Neural cell (in vitro differentiated cells): Measurements from ENCODE around the gene MSL2.
A peak's percentile ranks its signal among the peaks of the same experiment; 100 is the strongest.

Source experiments
- CTCF ChIP-seq: fragments of 450-650 bp; IDR thresholded peaks from 2 replicates; pipeline ENCODE4 v1.5.1; 2014; ENCODE audit warnings: antibody characterized with exemption, mild to moderate bottlenecking, moderate library complexity; ENCODE audit not compliant: poor library complexity, severe bottlenecking
- RAD21 ChIP-seq: fragments of 450-650 bp; conservative IDR thresholded peaks from 2 replicates; pipeline ENCODE4 v1.6.1; 2014; ENCODE audit warnings: antibody characterized with exemption, mild to moderate bottlenecking, moderate library complexity
- REST ChIP-seq: IDR thresholded peaks from 2 replicates; pipeline ENCODE4 v1.6.1; 2012; ENCODE audit warnings: borderline replicate concordance
- SMC3 ChIP-seq: fragments of 450-650 bp; conservative IDR thresholded peaks from 2 replicates; pipeline ENCODE4 v1.6.1; 2014; ENCODE audit warnings: antibody characterized with exemption, mild to moderate bottlenecking, moderate library complexity; ENCODE audit not compliant: poor library complexity

GRCh38 chr3:136196064-136196400 lies at the start of gene MSL2:
- TF ChIP-seq CTCF (no peak), REST (peak; percentile 21), SMC3 (no peak), RAD21 (no peak)
